Tongue (tissue), 2 donors: Measurements from ENCODE around the gene KRTAP5-3. TPM values are rescaled to one million over a fixed set of nuclear protein-coding genes. Genes with fewer than 3 reads are reported as not detected.
A peak's percentile ranks its signal among the peaks of the same experiment; 100 is the strongest.
"Not testable (repeated sequence)": the region's sequence is repeated elsewhere in the genome, so short reads cannot be mapped to it uniquely, and the experiment has no call there.

Experiments used
- DNase-seq: peaks from one replicate; pipeline ENCODE4 v3.0.0-alpha.2; 2015
- total RNA-seq: library from RNA; depleted of rRNA; stranded (reverse); fragments of >200 nt; gene quantifications from one replicate; pipeline ENCODE4 v1.2.3, GENCODE V29; 2014

KRTAP5-3 gene
- total RNA-seq, 1 donor from 2014 or later = not detected

- DNase-seq = no peak
Measured at GRCh38 chr11:1619449-1619848, 11.2 kb upstream of the KRTAP5-3 start.

- no peak for DNase-seq
Measured at GRCh38 chr11:1618231-1618630, 10.0 kb upstream of the KRTAP5-3 start.

GRCh38 chr11:1607901-1608300 lies 362 bp downstream of the KRTAP5-3 start:
- DNase-seq = not testable (repeated sequence)

- not testable (repeated sequence) for DNase-seq
Measured at GRCh38 chr11:1607156-1607845, 962 bp downstream of the KRTAP5-3 start.

GRCh38 chr11:1605923-1606322 lies 2.3 kb downstream of the KRTAP5-3 start:
- DNase-seq = not testable (repeated sequence)

- DNase-seq = no peak
Measured at GRCh38 chr11:1604711-1605110, 3.6 kb downstream of the KRTAP5-3 start.

GRCh38 chr11:1604181-1604580 lies 4.1 kb downstream of the KRTAP5-3 start:
- DNase-seq = no peak

GRCh38 chr11:1603629-1604028 lies 4.6 kb downstream of the KRTAP5-3 start:
- no peak for DNase-seq

GRCh38 chr11:1601663-1602062 lies 6.6 kb downstream of the KRTAP5-3 start:
- DNase-seq = not testable (repeated sequence)

GRCh38 chr11:1600626-1601025 lies 7.6 kb downstream of the KRTAP5-3 start:
- no peak for DNase-seq

GRCh38 chr11:1598816-1599215 lies 9.4 kb downstream of the KRTAP5-3 start:
- DNase-seq = no peak

GRCh38 chr11:1598406-1598805 lies 9.9 kb downstream of the KRTAP5-3 start:
- not testable (repeated sequence) for DNase-seq

GRCh38 chr11:1597994-1598380 lies 10.3 kb downstream of the KRTAP5-3 start, which contains the start of gene KRTAP5-2:
KRTAP5-2 (minus strand) TSS chr11:1598294; CDS start chr11:1598250, 44 bp downstream.
- no peak for DNase-seq

- peak; percentile 66 for DNase-seq
Measured at GRCh38 chr11:1597331-1597993, 10.8 kb downstream of the KRTAP5-3 start.

GRCh38 chr11:1596576-1597121 lies 11.6 kb downstream of the KRTAP5-3 start:
- DNase-seq = not testable (repeated sequence)

- not testable (repeated sequence) for DNase-seq
Measured at GRCh38 chr11:1595994-1596575, 12.2 kb downstream of the KRTAP5-3 start.

- no peak for DNase-seq
Measured at GRCh38 chr11:1592628-1593027, 15.6 kb downstream of the KRTAP5-3 start.

- DNase-seq = no peak
Measured at GRCh38 chr11:1589996-1590395, 18.3 kb downstream of the KRTAP5-3 start.

- DNase-seq = peak; percentile 12
Measured at GRCh38 chr11:1589191-1589963, 18.9 kb downstream of the KRTAP5-3 start.

- DNase-seq = peak; percentile 13
Measured at GRCh38 chr11:1586699-1587098, 21.6 kb downstream of the KRTAP5-3 start.

GRCh38 chr11:1584661-1585370 lies 23.4 kb downstream of the KRTAP5-3 start, which contains the start of gene KRTAP5-1:
KRTAP5-1 (minus strand) TSS chr11:1585283; CDS start chr11:1585249, 34 bp downstream.
- DNase-seq = not testable (repeated sequence)
